T-cell (primary cell): ENCODE data around the gene NOL4L. TPM values are rescaled to one million over a fixed set of nuclear protein-coding genes. Genes with fewer than 3 reads are reported as not detected.
A peak's percentile ranks its signal among the peaks of the same experiment; 100 is the strongest.
"Not testable (repeated sequence)": the region's sequence is repeated elsewhere in the genome, so short reads cannot be mapped to it uniquely, and the experiment has no call there.

Experiments used
- ATAC-seq, 4 experiments: fragments of 200-7000 bp in 3 of 4; fragments of 150-1000 bp in 1 of 4; cut with Tn5 transposase; replicated peaks in 1 of 4; 1 replicate in 3 of 4; 2 replicates in 1 of 4; pipeline ENCODE4 v1.10.0; 2021; ENCODE audit warnings: moderate library complexity in 3 of 4, mild to moderate bottlenecking in 2 of 4, moderate number of reproducible peaks in 1 of 4
- CTCF ChIA-PET, 2 donors: fragments of 300-600 bp; sonication (Branson Sonifier 250); formaldehyde crosslinking; loops; one replicate each; lab custom pipeline; 2022; ENCODE audit warnings: antibody characterized with exemption in 2 of 2; lab: Charles Lee
- POLR2A ChIA-PET, 2 donors: fragments of 300-600 bp; sonication (Branson Sonifier 250); formaldehyde crosslinking; loops; one replicate each; lab custom pipeline; 2022; ENCODE audit warnings: antibody characterized with exemption in 2 of 2; lab: Charles Lee
- DNase-seq, 35 experiments: peaks; one replicate each; pipeline versions ENCODE4 v3.0.0 to v3.0.0-alpha.2; 2013 to 2023
- H3K27ac ChIP-seq: one replicate; pipeline ENCODE4 v1.5.1; 2013; ENCODE audit warnings: low read length
- H3K27me3 ChIP-seq, 2 experiments: replicated peaks in 1 of 2; 1 replicate in 1 of 2; 2 replicates in 1 of 2; pipeline versions ENCODE4 v1.6.1 to v1.7.0; 2013; ENCODE audit warnings: low read length in 1 of 2, mixed read lengths in 1 of 2; ENCODE audit not compliant: control insufficient read depth in 2 of 2, insufficient read depth in 2 of 2; ENCODE audit errors: extremely low read depth in 1 of 2
- H3K36me3 ChIP-seq, 2 donors: 1 replicate in 1 of 2; 2 replicates in 1 of 2; pipeline versions ENCODE4 v1.6.1 to v1.7.0; 2013; ENCODE audit warnings: low read length in 1 of 2; ENCODE audit not compliant: control insufficient read depth in 2 of 2, insufficient read depth in 1 of 2; ENCODE audit errors: extremely low read depth in 1 of 2
- H3K4me1 ChIP-seq, 2 experiments: 1 replicate in 1 of 2; 2 replicates in 1 of 2; pipeline versions ENCODE4 v1.6.1 to v1.7.0; 2013; ENCODE audit warnings: low read length in 2 of 2, mixed read lengths in 1 of 2; ENCODE audit not compliant: insufficient read depth in 2 of 2, control insufficient read depth in 1 of 2; ENCODE audit errors: extremely low read depth in 1 of 2
- H3K4me3 ChIP-seq, 2 donors: 1 replicate in 1 of 2; 2 replicates in 1 of 2; pipeline versions ENCODE4 v1.5.1 to v1.7.0; 2013; ENCODE audit warnings: mild to moderate bottlenecking in 2 of 2, low read length in 1 of 2, moderate library complexity in 1 of 2; ENCODE audit not compliant: control insufficient read depth in 1 of 2; ENCODE audit errors: extremely low read depth in 1 of 2
- H3K9me3 ChIP-seq: 2 replicates; pipeline ENCODE4 v1.7.0; 2013
- H3K27ac Mint-ChIP-seq, 2 donors: one replicate each; pipeline ENCODE4 v1.8.0; 2020 to 2021; ENCODE audit warnings: mild to moderate bottlenecking in 2 of 2, mixed read lengths in 2 of 2
- H3K27me3 Mint-ChIP-seq, 2 donors: one replicate each; pipeline ENCODE4 v1.8.0; 2021 to 2022; ENCODE audit warnings: mixed read lengths in 2 of 2
- H3K36me3 Mint-ChIP-seq: one replicate; pipeline ENCODE4 v1.8.0; 2021; ENCODE audit warnings: mixed read lengths
- H3K4me1 Mint-ChIP-seq, 3 donors: one replicate each; pipeline ENCODE4 v1.8.0; 2020 to 2022; ENCODE audit warnings: mixed read lengths in 3 of 3, mild to moderate bottlenecking in 1 of 3
- H3K4me3 Mint-ChIP-seq, 3 donors: one replicate each; pipeline ENCODE4 v1.8.0; 2020 to 2022; ENCODE audit warnings: mild to moderate bottlenecking in 3 of 3, mixed read lengths in 3 of 3, moderate library complexity in 3 of 3
- H3K9me3 Mint-ChIP-seq, 3 donors: one replicate each; pipeline ENCODE4 v1.8.0; 2020 to 2022; ENCODE audit warnings: mixed read lengths in 3 of 3
- WGBS: methylation state at CpG from one replicate; pipeline ENCODE4 v1.1.5; 2013; ENCODE audit warnings: missing lambda C conversion rate; ENCODE audit not compliant: insufficient coverage; 5-methylcytosine and 5-hydroxymethylcytosine counted together
- total RNA-seq, 35 experiments: library from RNA in 6 of 35; stranded (reverse) in 6 of 35; fragments of 120-200 nt in 1 of 35; gene quantifications; one replicate each; pipeline versions ENCODE4 v1.2.1 to v1.2.4 and lab custom pipeline; 2013 to 2026

Gene NOL4L
- total RNA-seq, 5 donors from 2014 or later (not counting 1 experiment from before 2014, with no cell fraction given) = 63.5 to 88.8 (median 74.4) TPM

GRCh38 chr20:32599783-32600340 lies 14.7 kb upstream of the NOL4L start:
- no peak overlapping the region for H3K4me3 Mint-ChIP-seq
- H3K27me3 Mint-ChIP-seq = no peaks in the 10 kb centered on the region
- CTCF ChIA-PET = no interaction called here
- H3K36me3 Mint-ChIP-seq = no peaks in the 10 kb centered on the region
- 88% methylated on average over 3 of the region's 6 CpGs for WGBS
- no peak for ATAC-seq
- no peak for DNase-seq
- Histone ChIP-seq H3K9me3 (no peaks in the 10 kb centered on the region), H3K4me1 (no peaks in the 10 kb centered on the region), H3K36me3 (no peaks in the 10 kb centered on the region), H3K27me3 (peaks cover 0 to 4% of the 10 kb centered on the region in 2 experiments), H3K27ac (no peak overlapping the region), H3K4me3 (no peak overlapping the region)
- H3K9me3 Mint-ChIP-seq = no peaks in the 10 kb centered on the region
- peaks cover 0 to 6% (median 2%) of the 10 kb centered on the region in 3 donors for H3K4me1 Mint-ChIP-seq
- POLR2A ChIA-PET = no interaction called here
- no peak overlapping the region for H3K27ac Mint-ChIP-seq

DNA sequence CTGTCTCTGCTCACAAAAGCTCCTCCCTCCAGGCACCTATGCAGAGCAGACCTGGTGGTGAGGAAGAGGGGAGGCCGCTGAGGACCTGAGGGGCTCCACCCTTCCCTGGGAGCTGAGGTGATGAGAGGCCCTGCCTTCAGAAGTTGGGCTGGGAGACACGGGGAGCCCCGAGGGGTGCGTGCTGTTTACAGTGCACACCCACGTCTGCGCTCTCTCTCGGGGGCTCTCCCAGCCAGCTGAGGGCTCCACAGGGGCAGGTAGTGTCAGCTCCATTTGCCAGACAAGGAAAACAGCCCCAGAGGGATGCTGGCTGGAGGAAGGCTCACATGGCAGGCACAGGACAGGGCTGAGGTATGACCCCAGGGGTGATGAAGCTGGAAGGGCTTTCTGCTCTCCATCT lies 13.5 kb upstream of the NOL4L start:
- no peak overlapping the region for H3K27ac Mint-ChIP-seq
- no peaks in the 10 kb centered on the region for H3K36me3 ChIP-seq
- peaks cover 0 to 6% (median 2%) of the 10 kb centered on the region in 3 donors for H3K4me1 Mint-ChIP-seq
- H3K9me3 ChIP-seq = no peaks in the 10 kb centered on the region
- no peak overlapping the region for H3K27ac ChIP-seq
- H3K36me3 Mint-ChIP-seq = no peaks in the 10 kb centered on the region
- 92% methylated on average over 4 of the region's 7 CpGs for WGBS
- H3K4me3 Mint-ChIP-seq = no peak overlapping the region
- no peaks in the 10 kb centered on the region for H3K4me1 ChIP-seq
- H3K4me3 ChIP-seq = no peak overlapping the region
- H3K9me3 Mint-ChIP-seq = no peaks in the 10 kb centered on the region
- H3K27me3 Mint-ChIP-seq = no peaks in the 10 kb centered on the region
- ChIA-PET CTCF (no interaction called here), POLR2A (no interaction called here)
- no peaks in the 10 kb centered on the region for H3K27me3 ChIP-seq
- DNase-seq (no peak), ATAC-seq (no peak)

- H3K27ac Mint-ChIP-seq = no peak overlapping the region
- no peaks in the 10 kb centered on the region for H3K9me3 ChIP-seq
- DNase-seq (no peak), ATAC-seq (no peak)
- H3K4me3 ChIP-seq = no peak overlapping the region
- no peaks in the 10 kb centered on the region for H3K27me3 ChIP-seq
- H3K27me3 Mint-ChIP-seq = no peaks in the 10 kb centered on the region
- no peaks in the 10 kb centered on the region for H3K36me3 Mint-ChIP-seq
- no peak overlapping the region for H3K4me3 Mint-ChIP-seq
- H3K4me1 ChIP-seq = no peaks in the 10 kb centered on the region
- POLR2A ChIA-PET = interaction anchor here in 1 of 2 donors (0.6 kb wide), 1 partner anchor 63 kb away, joined by 10 read pairs; no protein-coding TSS in a partner anchor
- H3K27ac ChIP-seq = no peak overlapping the region
- H3K4me1 Mint-ChIP-seq = peaks cover 0 to 6% (median 2%) of the 10 kb centered on the region in 3 donors
- H3K36me3 ChIP-seq = no peaks in the 10 kb centered on the region
- CTCF ChIA-PET = no interaction called here
- H3K9me3 Mint-ChIP-seq = no peaks in the 10 kb centered on the region
- WGBS = 88% methylated on average over 3 of the region's 7 CpGs
Observed at GRCh38 chr20:32597714-32598113, 12.6 kb upstream of the NOL4L start.

DNA sequence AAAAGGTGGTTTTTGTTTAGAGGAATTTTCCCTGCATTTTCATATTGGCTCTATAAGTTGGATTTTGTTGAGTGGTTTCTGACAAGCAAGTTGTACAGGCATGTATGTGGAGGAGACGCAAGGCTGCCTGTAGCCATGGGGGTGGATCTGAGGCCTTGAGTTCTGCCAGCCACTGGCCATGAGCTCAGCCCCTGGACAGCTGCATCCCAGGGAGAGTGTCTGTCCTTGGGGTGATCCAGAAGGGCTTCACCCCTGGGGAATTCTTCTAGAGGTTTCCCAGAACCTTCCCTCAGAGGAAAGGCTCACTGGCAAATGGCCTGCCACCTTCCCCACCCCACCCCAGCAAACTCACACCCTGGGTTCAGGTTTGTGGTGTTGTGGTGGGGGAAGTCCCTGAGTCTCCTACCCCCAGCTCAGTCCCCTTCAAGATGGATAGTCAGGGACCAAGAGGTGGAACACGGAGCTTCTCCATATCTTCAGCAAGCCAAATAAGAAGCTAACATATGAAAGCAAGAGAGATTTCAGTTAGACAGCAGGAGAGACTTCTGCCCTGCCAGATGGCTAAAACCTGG lies 11.6 kb upstream of the NOL4L start:
- Histone ChIP-seq H3K4me1 (no peaks in the 10 kb centered on the region), H3K27ac (no peak overlapping the region), H3K9me3 (no peaks in the 10 kb centered on the region), H3K36me3 (no peaks in the 10 kb centered on the region), H3K27me3 (no peaks in the 10 kb centered on the region), H3K4me3 (no peak overlapping the region)
- Mint-ChIP-seq H3K4me1 (peaks cover 0 to 2% (median 0%) of the 10 kb centered on the region in 3 donors), H3K9me3 (no peaks in the 10 kb centered on the region), H3K27ac (no peak overlapping the region), H3K36me3 (no peaks in the 10 kb centered on the region), H3K27me3 (no peaks in the 10 kb centered on the region), H3K4me3 (no peak overlapping the region)
- ChIA-PET POLR2A (no interaction called here), CTCF (interaction anchor here in 1 of 2 donors (0.6 kb wide), 1 partner anchor 502 kb away, joined by 3 read pairs; no protein-coding TSS in a partner anchor)
- ATAC-seq = no peak
- 86% methylated on average over 1 of the region's 2 CpGs for WGBS
- no peak for DNase-seq

GRCh38 chr20:32595143-32595542 lies 10.0 kb upstream of the NOL4L start:
- DNase-seq = no peak
- no peak overlapping the region for H3K27ac ChIP-seq
- Mint-ChIP-seq H3K9me3 (no peaks in the 10 kb centered on the region), H3K27ac (no peak overlapping the region), H3K27me3 (no peaks in the 10 kb centered on the region), H3K4me3 (no peak overlapping the region), H3K4me1 (peaks cover 0 to 5% (median 2%) of the 10 kb centered on the region in 3 donors), H3K36me3 (no peaks in the 10 kb centered on the region)
- H3K4me3 ChIP-seq = no peak overlapping the region
- ChIA-PET POLR2A (no interaction called here), CTCF (no interaction called here)
- H3K36me3 ChIP-seq = no peaks in the 10 kb centered on the region
- 72% methylated on average over 2 of the region's 4 CpGs for WGBS
- no peaks in the 10 kb centered on the region for H3K27me3 ChIP-seq
- H3K4me1 ChIP-seq = no peaks in the 10 kb centered on the region
- H3K9me3 ChIP-seq = no peaks in the 10 kb centered on the region
- ATAC-seq = no peak

- ATAC-seq, H3K36me3 Mint-ChIP-seq, H3K4me1 ChIP-seq, H3K9me3 ChIP-seq, CTCF ChIA-PET, H3K9me3 Mint-ChIP-seq, H3K4me3 Mint-ChIP-seq, H3K4me1 Mint-ChIP-seq, H3K27me3 ChIP-seq, H3K27me3 Mint-ChIP-seq, H3K4me3 ChIP-seq, POLR2A ChIA-PET, DNase-seq, H3K27ac ChIP-seq, H3K36me3 ChIP-seq: not testable (repeated sequence)
- peak overlapping the region in 1 of 2 donors; percentile 39 for H3K27ac Mint-ChIP-seq
- WGBS = no CpG with 5 or more reads among the region's 5 CpGs
Observed at GRCh38 chr20:32594669-32595068, 9.5 kb upstream of the NOL4L start.
